BE2C (cell line): Measurements from ENCODE around the gene TOMM70.

ENCODE experiments used
- DNase-seq: peaks from one replicate; pipeline ENCODE4 v3.0.0-alpha.2; 2020
- H3K27me3 ChIP-seq: fragments of 250-450 bp; sonication (Bioruptor Pico); 2 replicates; pipeline ENCODE4 v1.5.1; 2020; ENCODE audit warnings: mild to moderate bottlenecking
- H3K36me3 ChIP-seq: fragments of 250-450 bp; sonication (Bioruptor Pico); 2 replicates; pipeline ENCODE4 v1.5.1; 2020; ENCODE audit warnings: mild to moderate bottlenecking
- H3K4me1 ChIP-seq: fragments of 250-450 bp; sonication (Bioruptor Pico); 2 replicates; pipeline ENCODE4 v1.5.1; 2020
- H3K4me3 ChIP-seq: 2 replicates; pipeline ENCODE4 v1.5.1; 2011; ENCODE audit warnings: low read depth, low read length
- H3K9me3 ChIP-seq: fragments of 250-450 bp; sonication (Bioruptor Pico); 2 replicates; pipeline ENCODE4 v1.5.1; 2020
- CTCF ChIP-seq: IDR thresholded peaks from 2 replicates; pipeline ENCODE4 v1.5.1; 2012; ENCODE audit warnings: mild to moderate bottlenecking, low read depth, low read length

TOMM70 gene

GRCh38 chr3:100425316-100425715, 24.4 kb upstream of the TOMM70 start:
- H3K4me1 ChIP-seq = no peaks in the 10 kb centered on the region

DNA sequence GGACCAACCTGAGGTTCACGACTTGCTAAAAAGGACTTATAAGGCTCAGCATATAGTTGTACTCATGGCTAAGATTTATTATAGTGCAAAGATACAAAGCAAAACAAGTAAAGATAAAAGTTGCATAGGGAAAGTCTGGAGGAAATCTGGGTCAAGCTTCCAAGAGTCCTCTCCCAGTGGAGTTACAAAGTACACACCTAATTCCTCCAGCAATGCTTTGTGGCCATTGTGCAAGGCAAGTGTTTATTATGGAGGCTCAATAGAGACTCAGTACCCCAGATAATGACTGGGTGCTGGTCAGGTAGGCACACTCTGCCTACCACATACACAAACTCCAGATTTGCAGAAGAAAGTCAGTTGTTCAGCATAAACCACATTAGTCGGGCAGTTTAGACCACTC, 23.4 kb upstream of the TOMM70 start:
- no peaks in the 10 kb centered on the region for H3K4me1 ChIP-seq
- no peaks in the 10 kb centered on the region for H3K9me3 ChIP-seq
- H3K27me3 ChIP-seq = no peaks in the 10 kb centered on the region
- no peak for TF ChIP-seq CTCF
- no peaks in the 10 kb centered on the region for H3K36me3 ChIP-seq
- no peak overlapping the region for H3K4me3 ChIP-seq
- DNase-seq = no peak

More at GRCh38 chr3:100425316-100425715, 24.4 kb upstream of the TOMM70 start:
- TF ChIP-seq CTCF = no peak
- H3K27me3 ChIP-seq = no peaks in the 10 kb centered on the region
- no peaks in the 10 kb centered on the region for H3K36me3 ChIP-seq
- no peaks in the 10 kb centered on the region for H3K9me3 ChIP-seq
- H3K4me3 ChIP-seq = no peak overlapping the region
- DNase-seq = no peak

DNA sequence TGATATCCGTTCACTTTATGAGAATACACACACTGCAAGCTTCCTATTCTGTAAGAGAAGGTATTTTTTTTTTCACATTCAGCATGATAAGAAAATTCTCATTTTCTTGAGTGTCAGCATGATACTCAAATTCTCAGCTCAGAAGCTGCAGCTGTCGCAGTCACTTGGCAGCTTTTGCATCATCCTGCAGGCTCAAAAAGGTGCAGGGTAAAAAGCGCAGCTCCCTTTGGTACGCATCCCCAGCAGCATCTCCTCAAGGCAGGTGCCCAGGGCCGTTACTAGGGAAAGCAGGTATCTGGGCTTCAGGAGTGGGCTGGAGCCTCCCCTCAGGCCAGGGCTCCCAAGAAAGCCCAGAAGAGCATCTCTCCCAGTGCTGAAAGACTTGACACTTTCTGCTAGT, 22.7 kb upstream of the TOMM70 start:
- no peaks in the 10 kb centered on the region for H3K36me3 ChIP-seq
- no peaks in the 10 kb centered on the region for H3K4me1 ChIP-seq
- no peak overlapping the region for H3K4me3 ChIP-seq
- DNase-seq = no peak
- H3K9me3 ChIP-seq = no peaks in the 10 kb centered on the region
- no peak for TF ChIP-seq CTCF
- H3K27me3 ChIP-seq = no peaks in the 10 kb centered on the region

DNA sequence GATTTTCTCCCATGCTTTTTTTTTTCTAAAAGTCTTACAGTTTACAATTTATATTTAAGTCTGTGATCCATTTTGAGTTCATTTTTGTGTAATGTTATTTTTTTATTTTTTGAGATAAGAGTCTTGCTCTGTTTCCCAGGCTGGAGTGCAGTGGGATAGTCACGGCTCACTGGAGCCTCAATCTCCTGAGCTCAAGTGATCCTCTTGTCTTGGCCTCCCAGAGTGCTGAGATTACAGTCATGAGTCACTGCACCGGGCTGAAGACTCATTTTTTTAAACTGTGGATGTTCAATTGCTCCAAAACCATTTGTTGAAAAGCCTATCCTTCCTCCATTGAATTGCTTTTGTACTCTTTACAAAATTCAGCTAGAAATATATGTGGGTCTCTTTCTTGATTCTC, 20.0 kb upstream of the TOMM70 start:
- no peaks in the 10 kb centered on the region for H3K27me3 ChIP-seq
- no peaks in the 10 kb centered on the region for H3K36me3 ChIP-seq
- TF ChIP-seq CTCF = no peak
- no peaks in the 10 kb centered on the region for H3K9me3 ChIP-seq
- H3K4me3 ChIP-seq = no peak overlapping the region
- no peaks in the 10 kb centered on the region for H3K4me1 ChIP-seq
- no peak for DNase-seq

DNA sequence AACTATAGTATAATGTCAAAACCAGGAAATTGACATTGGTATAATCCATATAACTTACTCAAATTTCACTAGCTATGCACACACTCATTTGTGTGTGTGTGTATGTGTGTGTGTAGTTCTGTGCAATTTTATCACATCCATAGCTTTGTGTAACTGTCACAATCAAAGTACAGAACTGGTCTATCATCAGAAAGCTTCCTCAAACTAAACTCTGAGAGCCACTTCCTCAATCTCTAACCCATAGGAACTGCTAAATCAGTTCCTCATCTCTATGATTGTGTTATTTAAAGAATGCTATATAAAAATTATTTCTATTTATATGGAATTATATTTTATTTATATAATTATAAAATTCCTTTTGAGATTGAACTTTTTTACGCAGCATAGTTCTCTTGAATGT, 18.5 kb upstream of the TOMM70 start:
- no peaks in the 10 kb centered on the region for H3K36me3 ChIP-seq
- no peak overlapping the region for H3K4me3 ChIP-seq
- TF ChIP-seq CTCF = no peak
- DNase-seq = no peak
- no peaks in the 10 kb centered on the region for H3K9me3 ChIP-seq
- H3K4me1 ChIP-seq = no peaks in the 10 kb centered on the region
- no peaks in the 10 kb centered on the region for H3K27me3 ChIP-seq

DNA sequence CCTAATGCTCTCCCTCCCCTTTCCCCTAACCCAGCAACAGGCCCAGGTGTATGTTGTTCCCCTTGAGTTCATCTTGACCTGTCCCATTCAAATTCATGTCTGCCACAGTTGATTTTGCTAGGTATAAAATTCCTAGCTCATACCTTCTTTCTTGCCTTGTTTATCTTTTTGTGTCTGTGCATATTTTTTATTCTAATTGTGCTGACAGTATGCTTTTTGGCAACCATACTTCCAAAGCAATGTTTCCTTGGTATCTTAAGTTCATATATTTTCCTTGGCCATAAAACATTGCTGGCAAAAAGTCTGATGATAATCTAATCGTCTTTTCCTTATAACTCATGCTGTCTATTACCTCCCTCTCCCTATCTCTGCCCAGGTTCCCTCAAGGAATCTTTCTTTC, 16.0 kb upstream of the TOMM70 start:
- Histone ChIP-seq H3K4me3 (no peak overlapping the region), H3K27me3 (no peaks in the 10 kb centered on the region), H3K9me3 (no peaks in the 10 kb centered on the region), H3K4me1 (no peaks in the 10 kb centered on the region), H3K36me3 (no peaks in the 10 kb centered on the region)
- no peak for TF ChIP-seq CTCF
- no peak for DNase-seq
